Right lobe of liver (tissue), 6 donors: ENCODE data around the gene THOC7. TPM values are rescaled to one million over a fixed set of nuclear protein-coding genes. Genes with fewer than 3 reads are reported as not detected.

Source experiments
- ATAC-seq, 4 donors: fragments of 200-7000 bp; cut with Tn5 transposase; one replicate each; pipeline ENCODE4 v1.9.1; 2020; ENCODE audit warnings: mild to moderate bottlenecking in 4 of 4, moderate library complexity in 4 of 4
- DNase-seq, 3 donors: peaks; one replicate each; pipeline ENCODE4 v3.0.0-alpha.2; 2020
- H3K27ac ChIP-seq, 3 donors: fragments of 200-600 bp; one replicate each; pipeline ENCODE4 v1.8.0; 2022
- H3K27me3 ChIP-seq, 2 donors: fragments of 200-600 bp; one replicate each; pipeline ENCODE4 v1.8.0; 2022
- H3K36me3 ChIP-seq, 4 donors: fragments of 200-600 bp; sonication (generic) in 1 of 4; one replicate each; pipeline versions ENCODE4 v1.5.1 to v1.8.0; 2017 to 2022; ENCODE audit warnings: control low read depth in 1 of 4
- H3K4me1 ChIP-seq, 4 donors: fragments of 200-600 bp; sonication (generic) in 1 of 4; one replicate each; pipeline versions ENCODE4 v1.5.1 to v1.8.0; 2017 to 2022; ENCODE audit warnings: control low read depth in 1 of 4
- H3K4me3 ChIP-seq, 3 donors: fragments of 200-600 bp; one replicate each; pipeline ENCODE4 v1.8.0; 2022
- H3K9me3 ChIP-seq, 4 donors: fragments of 200-600 bp; sonication (generic) in 1 of 4; one replicate each; pipeline versions ENCODE4 v1.5.1 to v1.8.0; 2017 to 2022; ENCODE audit warnings: control low read depth in 1 of 4
- POLR2A ChIP-seq: fragments of 450-650 bp; IDR thresholded peaks from one replicate; pipeline ENCODE4 v1.6.1; 2017; ENCODE audit warnings: antibody characterized with exemption, mild to moderate bottlenecking
- WGBS: methylation state at CpG from one replicate; pipeline ENCODE4 v1.1.6; 2018; ENCODE audit warnings: low coverage, low lambda C conversion rate; ENCODE audit not compliant: insufficient coverage; ENCODE audit errors: missing lambda C conversion rate; 5-methylcytosine and 5-hydroxymethylcytosine counted together
- intact Hi-C, 2 donors: fragments of 100-400 bp; cut with DNase I; formaldehyde crosslinking; loops; one replicate each; pipeline versions ENCODE4 v1.11.2 to v1.14.1; 2022
- total RNA-seq, 6 experiments: library from RNA; depleted of rRNA in 2 of 6; stranded (reverse); fragments of >200 nt in 2 of 6; fragmentation: NEBNext Ultra II Directional in 3 of 6; extraction: Animal tissue kit (Norgen Biotek cat#: 25700) in 3 of 6; gene quantifications; one replicate each; pipeline versions ENCODE4 v1.1.0 to v1.2.4, GENCODE V29; 2016 to 2023
- TF ChIP-seq, protein P1 (sequence below), 4 donors: fragments of 200-600 bp in 3 of 4; fragments of 450-650 bp in 1 of 4; IDR thresholded peaks; one replicate each; pipeline versions ENCODE4 v1.5.1 to v1.8.0; 2016 to 2022; ENCODE audit warnings: antibody characterized with exemption in 4 of 4, mild to moderate bottlenecking in 2 of 4
- donor health status: DM: no; HTN: yes; CAD: no.
- donor health status: DM: no; HTN: no; CAD: no.
- donor health status: DM: no; HTN: no; CAD: no.
- donor health status: DM: no; HTN: yes; CAD: no.
- donor health status: DM: no; HTN: yes; CAD: no.

THOC7 gene
- total RNA-seq, 6 experiments from 2014 or later, result 21.8 to 38.8 (median 28.7) TPM

DNA sequence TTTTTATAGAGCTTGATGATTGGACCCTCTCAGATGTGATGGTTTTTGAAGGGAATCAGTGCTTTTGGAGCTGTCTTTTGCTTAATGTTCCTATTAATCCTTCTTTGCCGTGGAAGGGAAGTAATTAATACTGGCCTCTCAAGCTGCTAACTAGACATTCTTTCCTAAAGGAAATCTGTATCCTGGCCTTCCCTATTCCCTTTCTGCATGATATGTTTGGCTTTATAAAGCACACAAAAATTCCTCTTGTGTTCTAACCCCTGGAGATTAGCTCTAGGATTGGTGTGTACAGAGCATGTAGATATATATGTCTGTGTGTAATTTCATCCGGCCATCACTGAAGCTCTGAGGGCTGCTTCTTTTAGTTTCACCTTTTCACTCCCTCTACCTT lies 7.0 kb upstream of the THOC7 start:
- intact Hi-C loops, result no loop called here
- WGBS, result 71% methylated on average over 1 of the region's 2 CpGs
- no peaks in the 10 kb centered on the region for H3K27me3 ChIP-seq
- ATAC-seq, result no peak
- TF ChIP-seq, protein P1, sequence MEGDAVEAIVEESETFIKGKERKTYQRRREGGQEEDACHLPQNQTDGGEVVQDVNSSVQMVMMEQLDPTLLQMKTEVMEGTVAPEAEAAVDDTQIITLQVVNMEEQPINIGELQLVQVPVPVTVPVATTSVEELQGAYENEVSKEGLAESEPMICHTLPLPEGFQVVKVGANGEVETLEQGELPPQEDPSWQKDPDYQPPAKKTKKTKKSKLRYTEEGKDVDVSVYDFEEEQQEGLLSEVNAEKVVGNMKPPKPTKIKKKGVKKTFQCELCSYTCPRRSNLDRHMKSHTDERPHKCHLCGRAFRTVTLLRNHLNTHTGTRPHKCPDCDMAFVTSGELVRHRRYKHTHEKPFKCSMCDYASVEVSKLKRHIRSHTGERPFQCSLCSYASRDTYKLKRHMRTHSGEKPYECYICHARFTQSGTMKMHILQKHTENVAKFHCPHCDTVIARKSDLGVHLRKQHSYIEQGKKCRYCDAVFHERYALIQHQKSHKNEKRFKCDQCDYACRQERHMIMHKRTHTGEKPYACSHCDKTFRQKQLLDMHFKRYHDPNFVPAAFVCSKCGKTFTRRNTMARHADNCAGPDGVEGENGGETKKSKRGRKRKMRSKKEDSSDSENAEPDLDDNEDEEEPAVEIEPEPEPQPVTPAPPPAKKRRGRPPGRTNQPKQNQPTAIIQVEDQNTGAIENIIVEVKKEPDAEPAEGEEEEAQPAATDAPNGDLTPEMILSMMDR (IDR thresholded peaks at IDR 0.05), result no peak
- no peak for TF ChIP-seq POLR2A
- no peak overlapping the region for H3K27ac ChIP-seq
- no peaks in the 10 kb centered on the region for H3K9me3 ChIP-seq
- H3K36me3 ChIP-seq, result no peaks in the 10 kb centered on the region
- H3K4me3 ChIP-seq, result no peak overlapping the region
- DNase-seq, result no peak
- H3K4me1 ChIP-seq, result no peaks in the 10 kb centered on the region

DNA sequence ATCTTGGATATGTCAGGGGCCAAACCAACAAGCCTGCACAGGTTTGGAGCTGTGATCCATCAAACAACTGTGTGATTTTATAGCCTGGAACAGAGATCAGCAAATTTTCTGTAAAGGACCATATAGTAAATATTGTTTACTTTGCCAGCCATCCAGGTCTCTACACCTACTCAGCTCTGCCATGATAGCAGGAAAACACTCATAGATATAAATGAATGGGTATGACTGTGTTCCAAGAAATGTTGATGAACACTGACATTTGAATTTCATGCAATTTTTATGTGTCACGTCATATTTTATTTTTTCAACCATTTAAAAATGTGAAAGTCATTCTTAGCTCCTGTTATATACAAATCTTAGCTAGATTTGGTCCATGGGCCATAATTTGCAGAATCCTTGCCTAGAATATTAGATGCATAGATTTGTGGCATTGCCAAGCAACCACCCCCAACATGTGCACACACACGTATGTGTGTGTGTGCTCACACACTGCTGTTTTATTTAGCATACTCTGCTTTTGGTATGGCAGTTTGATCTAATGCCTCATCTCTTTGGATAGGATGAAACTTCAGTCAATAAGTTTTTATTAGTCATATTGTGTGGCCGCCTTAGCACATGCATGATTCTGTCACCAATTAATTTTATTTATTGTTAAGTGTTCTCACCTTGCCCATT lies 6.5 kb upstream of the THOC7 start:
- TF ChIP-seq, protein P1 (IDR thresholded peaks at IDR 0.05), result no peak
- no peak for TF ChIP-seq POLR2A
- Histone ChIP-seq H3K27ac (no peak overlapping the region), H3K4me3 (no peak overlapping the region), H3K9me3 (no peaks in the 10 kb centered on the region), H3K27me3 (no peaks in the 10 kb centered on the region), H3K36me3 (no peaks in the 10 kb centered on the region), H3K4me1 (peaks cover 0 to 3% (median 0%) of the 10 kb centered on the region in 4 donors)
- 83% methylated on average over 3 of the region's 3 CpGs for WGBS
- ATAC-seq (no peak), DNase-seq (no peak)
- intact Hi-C loops, result loop anchor here in 1 of 2 donors (10.0 kb wide), 1 partner anchor 125 kb away; no protein-coding TSS in a partner anchor

DNA sequence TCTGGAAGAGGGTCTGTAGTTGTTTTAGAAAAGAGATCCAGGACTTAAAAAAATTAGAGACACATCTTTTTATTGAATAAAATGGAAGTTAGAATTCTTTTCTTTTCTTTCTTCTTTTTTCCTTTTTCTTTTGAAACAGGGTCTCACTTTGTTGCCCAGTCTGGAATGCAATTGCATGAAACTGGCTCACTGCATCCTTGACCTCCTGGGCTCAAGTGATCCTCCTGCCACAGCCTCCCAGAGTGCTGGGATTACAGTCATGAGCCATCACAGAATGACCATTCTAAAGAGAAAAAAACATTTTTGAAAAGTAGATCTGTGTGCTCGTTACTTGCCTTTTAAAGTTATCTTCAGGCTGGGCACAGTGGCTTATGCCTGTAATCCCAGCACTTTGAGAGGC lies 3.6 kb upstream of the THOC7 start:
- no peak for ATAC-seq
- TF ChIP-seq POLR2A, result no peak
- TF ChIP-seq, protein P1 (IDR thresholded peaks at IDR 0.05), result no peak
- Histone ChIP-seq H3K36me3 (no peaks in the 10 kb centered on the region), H3K4me1 (peaks cover 0 to 13% (median 3%) of the 10 kb centered on the region in 4 donors), H3K9me3 (no peaks in the 10 kb centered on the region), H3K27ac (no peak overlapping the region), H3K4me3 (no peak overlapping the region), H3K27me3 (no peaks in the 10 kb centered on the region)
- DNase-seq, result no peak
- 90% methylated on average over 1 of the region's 1 CpG for WGBS
- intact Hi-C loops, result loop anchor here in 1 of 2 donors (10.0 kb wide), 1 partner anchor 128 kb away; no protein-coding TSS in a partner anchor

DNA sequence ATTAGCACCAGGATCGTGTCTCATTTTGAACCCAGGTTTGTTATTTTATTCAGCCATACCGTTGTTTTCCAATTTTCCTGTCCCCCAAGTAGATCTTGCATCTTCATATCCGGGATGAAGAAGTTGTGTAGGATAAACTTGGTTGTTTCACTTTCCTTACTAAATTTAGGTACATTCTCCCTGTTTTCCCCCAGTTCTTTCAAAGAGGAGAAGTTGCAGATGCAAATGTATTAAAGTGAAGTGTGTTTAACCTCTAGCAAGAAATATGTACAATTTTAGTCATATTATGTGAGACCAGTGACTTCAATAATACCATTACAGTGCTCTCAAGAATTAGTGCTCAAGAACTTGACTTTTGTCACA lies 1.3 kb upstream of the THOC7 start:
- DNase-seq (no peak), ATAC-seq (no peak)
- TF ChIP-seq, protein P1 (IDR thresholded peaks at IDR 0.05), result no peak
- TF ChIP-seq POLR2A, result no peak
- whole genome bisulfite sequencing, result 6% methylated on average over 3 of the region's 3 CpGs
- H3K27me3 ChIP-seq, result no peaks in the 10 kb centered on the region
- peaks cover 0 to 13% (median 3%) of the 10 kb centered on the region in 4 donors for H3K4me1 ChIP-seq
- intact Hi-C loops, result loop anchor here in 1 of 2 donors (10.0 kb wide), 1 partner anchor 130 kb away; no protein-coding TSS in a partner anchor
- peak overlapping the region; percentile 90 to 93 (median 90) for H3K4me3 ChIP-seq
- no peaks in the 10 kb centered on the region for H3K9me3 ChIP-seq
- H3K27ac ChIP-seq, result peak overlapping the region in 2 of 3 donors; percentile 88 to 89
- H3K36me3 ChIP-seq, result no peaks in the 10 kb centered on the region
